Lower lobe of right lung (tissue), 2 donors: ENCODE results near the gene DBX1. TPM values are rescaled to one million over a fixed set of nuclear protein-coding genes. Genes with fewer than 3 reads are reported as not detected.

ENCODE experiments used
- ATAC-seq, 2 donors: fragments of 200-7000 bp; cut with Tn5 transposase; one replicate each; pipeline ENCODE4 v1.9.1; 2020 to 2022; ENCODE audit warnings: mild to moderate bottlenecking in 2 of 2, moderate library complexity in 2 of 2
- DNase-seq: peaks from one replicate; pipeline ENCODE4 v3.0.0-alpha.2; 2020
- H3K27ac ChIP-seq: fragments of 200-600 bp; one replicate; pipeline ENCODE4 v1.8.0; 2022
- H3K27me3 ChIP-seq: fragments of 200-600 bp; one replicate; pipeline ENCODE4 v1.8.0; 2022; ENCODE audit warnings: low read depth
- H3K36me3 ChIP-seq: fragments of 200-600 bp; one replicate; pipeline ENCODE4 v1.8.0; 2022; ENCODE audit warnings: mild to moderate bottlenecking
- H3K4me1 ChIP-seq: fragments of 200-600 bp; one replicate; pipeline ENCODE4 v1.8.0; 2022
- H3K4me3 ChIP-seq: fragments of 200-600 bp; one replicate; pipeline ENCODE4 v1.8.0; 2022; ENCODE audit warnings: mild to moderate bottlenecking
- H3K9me3 ChIP-seq: fragments of 200-600 bp; one replicate; pipeline ENCODE4 v1.8.0; 2022
- intact Hi-C: fragments of 100-400 bp; cut with DNase I; formaldehyde crosslinking; loops from one replicate; pipeline ENCODE4 v1.11.0; 2022
- total RNA-seq: library from RNA; stranded (reverse); fragmentation: NEBNext Ultra II Directional; extraction: Animal tissue kit (Norgen Biotek cat#: 25700); gene quantifications from one replicate; pipeline ENCODE4 v1.2.1, GENCODE V29; 2021
- TF ChIP-seq, protein P1 (sequence below): fragments of 200-600 bp; IDR thresholded peaks from one replicate; pipeline ENCODE4 v1.8.0; 2022; ENCODE audit warnings: antibody characterized with exemption, mild to moderate bottlenecking
- donor health status: DM: no; HTN: yes; CAD: no; lungs with severe emphysema.

The DBX1 gene
- total RNA-seq, 1 donor from 2014 or later, result not detected

DNA sequence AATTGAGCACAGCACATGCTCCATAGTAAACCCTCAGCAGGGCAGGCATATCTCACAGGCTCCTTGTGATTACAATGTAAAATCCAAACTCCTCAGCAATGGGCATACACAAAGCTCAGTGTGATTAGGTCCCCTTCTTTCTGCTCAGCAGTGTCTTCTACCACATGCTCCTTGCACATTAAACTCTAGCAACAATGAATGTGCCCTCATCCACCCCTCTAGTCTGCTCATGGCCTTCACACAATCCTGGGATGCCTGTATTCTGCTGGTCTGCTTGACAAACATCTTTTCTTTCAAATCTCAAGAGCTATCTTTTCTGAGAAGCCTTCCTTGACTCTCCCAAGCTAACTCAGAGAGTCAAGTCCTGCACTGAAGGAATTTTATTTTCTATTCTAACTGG, 32.4 kb upstream of the DBX1 start:
- no peak overlapping the region for H3K27ac ChIP-seq
- peaks cover 8% of the 10 kb centered on the region for H3K27me3 ChIP-seq
- intact Hi-C loops, result no loop called here
- no peaks in the 10 kb centered on the region for H3K36me3 ChIP-seq
- H3K9me3 ChIP-seq, result no peaks in the 10 kb centered on the region
- H3K4me3 ChIP-seq, result no peak overlapping the region
- TF ChIP-seq, protein P1, sequence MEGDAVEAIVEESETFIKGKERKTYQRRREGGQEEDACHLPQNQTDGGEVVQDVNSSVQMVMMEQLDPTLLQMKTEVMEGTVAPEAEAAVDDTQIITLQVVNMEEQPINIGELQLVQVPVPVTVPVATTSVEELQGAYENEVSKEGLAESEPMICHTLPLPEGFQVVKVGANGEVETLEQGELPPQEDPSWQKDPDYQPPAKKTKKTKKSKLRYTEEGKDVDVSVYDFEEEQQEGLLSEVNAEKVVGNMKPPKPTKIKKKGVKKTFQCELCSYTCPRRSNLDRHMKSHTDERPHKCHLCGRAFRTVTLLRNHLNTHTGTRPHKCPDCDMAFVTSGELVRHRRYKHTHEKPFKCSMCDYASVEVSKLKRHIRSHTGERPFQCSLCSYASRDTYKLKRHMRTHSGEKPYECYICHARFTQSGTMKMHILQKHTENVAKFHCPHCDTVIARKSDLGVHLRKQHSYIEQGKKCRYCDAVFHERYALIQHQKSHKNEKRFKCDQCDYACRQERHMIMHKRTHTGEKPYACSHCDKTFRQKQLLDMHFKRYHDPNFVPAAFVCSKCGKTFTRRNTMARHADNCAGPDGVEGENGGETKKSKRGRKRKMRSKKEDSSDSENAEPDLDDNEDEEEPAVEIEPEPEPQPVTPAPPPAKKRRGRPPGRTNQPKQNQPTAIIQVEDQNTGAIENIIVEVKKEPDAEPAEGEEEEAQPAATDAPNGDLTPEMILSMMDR, result no peak
- H3K4me1 ChIP-seq, result no peaks in the 10 kb centered on the region
- no peak for ATAC-seq
- no peak for DNase-seq

DNA sequence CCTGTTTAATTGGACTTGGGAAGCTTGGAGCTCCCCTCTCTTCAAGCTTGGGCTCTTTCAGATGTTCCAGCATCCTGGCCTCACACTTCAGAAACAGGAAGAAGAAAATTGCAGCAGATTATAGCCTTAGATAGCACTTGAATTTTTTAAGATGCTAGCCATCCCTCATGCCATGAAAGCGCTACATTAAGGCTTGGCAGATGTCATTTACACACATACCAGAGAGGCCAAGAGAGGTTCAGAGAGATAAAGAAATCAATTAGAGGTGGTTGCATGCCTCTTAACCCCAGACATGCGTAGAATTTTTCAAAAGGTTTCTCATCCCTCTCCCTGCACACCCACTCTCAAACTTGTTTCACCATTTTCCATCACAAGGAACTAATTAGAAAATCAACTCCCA, 31.9 kb upstream of the DBX1 start:
- intact Hi-C loops, result no loop called here
- Histone ChIP-seq H3K4me3 (no peak overlapping the region), H3K4me1 (no peaks in the 10 kb centered on the region), H3K9me3 (no peaks in the 10 kb centered on the region), H3K36me3 (no peaks in the 10 kb centered on the region), H3K27me3 (peaks cover 4% of the 10 kb centered on the region), H3K27ac (no peak overlapping the region)
- ATAC-seq, result no peak
- no peak for DNase-seq
- TF ChIP-seq, protein P1, result no peak

DNA sequence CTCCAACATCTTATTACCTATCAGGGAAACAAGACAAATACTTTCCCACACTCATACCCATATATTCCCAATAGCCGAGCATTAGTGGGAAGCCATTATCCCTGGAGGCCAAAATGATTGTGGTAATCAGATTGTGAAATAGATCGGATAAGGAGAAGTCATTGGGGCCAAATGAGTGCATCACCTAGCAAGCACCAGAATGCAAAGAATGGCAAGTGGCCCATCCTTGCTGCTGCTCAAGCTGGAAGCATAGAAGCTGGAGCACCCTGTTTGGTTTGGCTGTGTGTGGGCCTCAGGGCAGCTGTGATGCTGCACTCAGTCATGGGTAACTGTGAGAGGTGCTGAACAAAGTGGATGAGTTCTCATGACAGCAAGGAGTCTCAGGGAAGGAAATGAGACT, 18.7 kb upstream of the DBX1 start:
- Histone ChIP-seq H3K4me1 (no peaks in the 10 kb centered on the region), H3K4me3 (no peak overlapping the region), H3K9me3 (no peaks in the 10 kb centered on the region), H3K27me3 (peaks cover 11% of the 10 kb centered on the region), H3K27ac (no peak overlapping the region), H3K36me3 (no peaks in the 10 kb centered on the region)
- intact Hi-C loops, result no loop called here
- TF ChIP-seq, protein P1, result no peak
- no peak for ATAC-seq
- no peak for DNase-seq

DNA sequence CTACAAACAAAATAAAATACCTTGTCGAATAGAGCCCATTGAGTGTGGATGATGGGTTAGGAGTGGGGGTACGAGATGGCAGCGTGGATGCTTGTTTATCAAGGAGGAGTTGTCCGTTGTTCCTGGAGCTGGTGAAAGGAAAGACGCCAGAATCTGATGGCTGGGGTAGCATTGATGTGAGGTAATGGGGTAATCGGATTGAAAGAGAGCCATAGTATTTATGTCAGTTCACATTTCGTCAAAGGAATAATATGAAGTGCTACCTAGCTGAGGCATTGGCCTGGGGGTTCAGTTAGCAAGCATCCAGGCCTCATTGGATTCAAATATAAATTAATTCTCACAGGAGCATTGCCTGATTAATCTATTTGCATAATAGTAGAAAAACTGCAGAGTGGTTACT, 16.9 kb upstream of the DBX1 start:
- no peak overlapping the region for H3K4me3 ChIP-seq
- TF ChIP-seq, protein P1, result no peak
- H3K27me3 ChIP-seq, result peaks cover 11% of the 10 kb centered on the region
- no peaks in the 10 kb centered on the region for H3K4me1 ChIP-seq
- H3K9me3 ChIP-seq, result no peaks in the 10 kb centered on the region
- no peak overlapping the region for H3K27ac ChIP-seq
- H3K36me3 ChIP-seq, result no peaks in the 10 kb centered on the region
- intact Hi-C loops, result no loop called here
- DNase-seq (no peak), ATAC-seq (no peak)

DNA sequence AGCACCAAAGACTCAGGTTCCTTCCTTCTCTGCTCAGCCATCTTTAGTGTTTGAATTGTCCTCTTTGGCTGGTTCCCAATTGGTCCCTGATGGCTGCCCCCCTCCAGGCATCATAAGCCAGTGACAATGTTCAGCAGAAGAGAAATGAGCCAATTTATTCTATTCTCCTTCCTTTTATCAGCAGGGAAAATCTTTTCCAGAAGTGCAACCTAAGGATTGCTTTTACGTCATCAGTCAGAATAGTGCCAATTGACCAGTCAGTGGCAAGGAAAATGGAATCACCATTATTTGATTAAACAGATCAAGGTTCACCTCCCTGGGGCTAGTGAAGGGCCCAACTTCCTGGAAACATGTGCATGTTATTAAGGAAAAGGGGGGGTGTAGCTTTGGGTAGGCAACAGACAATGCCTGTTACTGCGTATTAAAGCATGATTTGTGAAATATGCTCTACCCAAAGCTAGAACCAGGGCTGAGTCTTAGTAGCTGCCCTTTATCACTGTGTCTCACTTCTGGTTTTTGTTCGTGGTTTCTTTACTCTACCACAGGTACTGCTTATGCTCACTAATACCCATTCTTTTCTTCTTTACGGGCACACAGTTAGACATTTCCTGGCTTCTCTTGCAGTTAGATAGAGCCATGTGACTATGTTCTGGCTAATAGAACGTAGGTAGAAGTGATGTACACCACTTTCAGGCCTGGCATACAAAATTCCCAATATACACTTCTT, 12.6 kb upstream of the DBX1 start:
- Histone ChIP-seq H3K27me3 (peaks cover 17% of the 10 kb centered on the region), H3K36me3 (no peaks in the 10 kb centered on the region), H3K9me3 (no peaks in the 10 kb centered on the region), H3K27ac (no peak overlapping the region), H3K4me3 (no peak overlapping the region), H3K4me1 (no peaks in the 10 kb centered on the region)
- intact Hi-C loops, result no loop called here
- TF ChIP-seq, protein P1, result no peak
- ATAC-seq, result no peak
- DNase-seq, result no peak
